Astrocyte of the spinal cord (primary cell): ENCODE results near the gene SRCAP.

Source experiments
- DNase-seq: peaks from one replicate; pipeline ENCODE4 v3.0.0; 2011; ENCODE audit warnings: low read depth, low spot score
- H3K4me3 ChIP-seq: 2 replicates; pipeline ENCODE4 v1.5.1; 2011; ENCODE audit warnings: low read depth, mild to moderate bottlenecking, low read length, moderate library complexity
- CTCF ChIP-seq: IDR thresholded peaks from 2 replicates; pipeline ENCODE4 v1.5.1; 2012; ENCODE audit warnings: low read depth, mild to moderate bottlenecking, low read length, inconsistent platforms
- in situ Hi-C: cut with HindIII; loops from 2 replicates; pipeline ENCODE4 v1.10.0; 2017; ENCODE audit warnings: low sequenced_read_pairs

Gene SRCAP

DNA sequence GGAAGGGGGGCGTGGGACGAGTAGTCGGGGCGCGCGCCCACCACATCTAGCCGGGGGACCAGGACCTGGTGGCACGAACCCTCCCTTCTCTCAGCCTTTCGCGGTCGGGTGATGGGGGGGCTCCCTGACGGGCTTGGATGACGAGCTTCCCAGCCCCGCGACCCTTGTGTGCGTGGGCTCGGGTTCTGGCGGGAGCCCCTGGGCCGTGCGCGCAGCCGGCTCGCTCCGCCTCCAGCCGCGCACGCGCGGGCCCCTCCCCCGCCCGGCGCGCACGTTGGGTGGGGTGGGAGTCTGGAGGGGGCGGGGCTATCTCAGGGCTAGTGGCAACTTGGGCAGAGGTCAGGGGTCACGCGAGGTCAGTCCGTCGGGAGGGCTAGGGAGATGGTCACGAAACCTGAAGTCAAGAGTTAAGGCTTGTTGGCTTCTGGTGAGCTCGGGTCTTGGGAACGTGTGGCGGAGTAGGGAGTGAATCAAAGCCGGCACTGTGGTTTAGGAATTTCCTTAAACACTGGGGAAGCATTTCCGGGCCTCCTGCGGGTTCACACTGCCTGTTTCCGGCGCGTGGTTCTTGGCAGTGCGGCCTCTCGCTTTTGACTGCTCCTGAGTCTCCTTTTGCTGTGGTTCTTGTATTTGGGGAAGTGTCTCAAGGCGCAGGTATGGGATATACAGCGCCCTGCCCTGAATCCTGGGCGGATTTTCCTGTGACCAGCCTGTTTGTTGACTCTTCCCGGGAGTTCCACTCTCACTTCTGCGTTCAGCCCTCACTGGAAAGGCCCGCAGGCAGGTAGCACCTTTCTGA, at the start of gene SRCAP:
SRCAP (plus strand) TSS at position 356 of the 799 bp plus-strand sequence. CDS start 1,654 bp downstream, outside the sequence.
- no peak for TF ChIP-seq CTCF
- DNase-seq: peak; percentile 74
- in situ Hi-C loops: no loop called here
- H3K4me3 ChIP-seq: peak within 1 kb of the TSS; percentile 96

GRCh38 chr16:30649725-30650368, 49.1 kb upstream of the SRCAP start:
- H3K4me3 ChIP-seq: peak overlapping the region; percentile 73
- peak; percentile 5 for DNase-seq
- TF ChIP-seq CTCF: no peak
- in situ Hi-C loops: no loop called here

DNA sequence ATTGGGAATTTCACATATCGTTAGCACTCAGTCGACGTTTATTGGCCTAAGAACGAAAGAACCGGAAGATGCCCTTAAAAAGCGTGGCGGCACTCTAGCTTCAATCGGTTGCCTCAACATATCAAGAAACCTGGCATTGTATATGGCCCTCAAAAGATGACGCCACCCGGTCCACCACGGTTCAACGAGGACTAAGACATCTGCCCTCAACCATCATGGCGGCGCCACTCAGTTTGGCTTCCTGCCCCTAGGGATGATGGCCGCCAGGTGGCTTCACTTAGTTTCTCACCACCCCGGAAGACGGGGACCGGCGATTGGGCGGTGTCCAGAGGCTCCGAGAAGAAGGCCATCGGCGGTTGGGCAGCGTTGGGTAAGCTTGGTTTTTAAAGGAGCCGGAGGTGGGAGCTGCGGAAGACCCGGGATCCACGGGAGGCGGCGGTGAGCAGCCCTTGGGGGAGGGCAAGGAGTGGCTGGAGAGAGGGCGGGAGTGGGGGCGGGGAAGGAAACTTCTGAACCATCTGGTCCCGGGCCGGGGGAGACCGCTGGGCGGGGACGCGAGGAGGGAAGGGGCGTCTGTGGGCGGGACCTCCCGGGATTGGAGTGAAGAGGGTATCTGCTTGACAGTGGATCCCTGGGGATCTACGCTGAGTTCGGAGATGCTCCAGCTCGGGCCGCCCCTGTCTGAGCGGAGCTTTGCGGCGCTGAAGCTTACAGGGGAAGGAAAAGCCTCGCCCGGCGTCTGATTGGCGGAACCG, 48.4 kb upstream of the SRCAP start, which contains the start of gene PRR14:
PRR14 (plus strand) TSS at position 592 of the 755 bp plus-strand sequence. CDS start 686 bp downstream, outside the sequence.
- H3K4me3 ChIP-seq: peak within 1 kb of the TSS; percentile 73
- in situ Hi-C loops: no loop called here
- peak; percentile 100 for DNase-seq
- TF ChIP-seq CTCF: peak; percentile 2

DNA sequence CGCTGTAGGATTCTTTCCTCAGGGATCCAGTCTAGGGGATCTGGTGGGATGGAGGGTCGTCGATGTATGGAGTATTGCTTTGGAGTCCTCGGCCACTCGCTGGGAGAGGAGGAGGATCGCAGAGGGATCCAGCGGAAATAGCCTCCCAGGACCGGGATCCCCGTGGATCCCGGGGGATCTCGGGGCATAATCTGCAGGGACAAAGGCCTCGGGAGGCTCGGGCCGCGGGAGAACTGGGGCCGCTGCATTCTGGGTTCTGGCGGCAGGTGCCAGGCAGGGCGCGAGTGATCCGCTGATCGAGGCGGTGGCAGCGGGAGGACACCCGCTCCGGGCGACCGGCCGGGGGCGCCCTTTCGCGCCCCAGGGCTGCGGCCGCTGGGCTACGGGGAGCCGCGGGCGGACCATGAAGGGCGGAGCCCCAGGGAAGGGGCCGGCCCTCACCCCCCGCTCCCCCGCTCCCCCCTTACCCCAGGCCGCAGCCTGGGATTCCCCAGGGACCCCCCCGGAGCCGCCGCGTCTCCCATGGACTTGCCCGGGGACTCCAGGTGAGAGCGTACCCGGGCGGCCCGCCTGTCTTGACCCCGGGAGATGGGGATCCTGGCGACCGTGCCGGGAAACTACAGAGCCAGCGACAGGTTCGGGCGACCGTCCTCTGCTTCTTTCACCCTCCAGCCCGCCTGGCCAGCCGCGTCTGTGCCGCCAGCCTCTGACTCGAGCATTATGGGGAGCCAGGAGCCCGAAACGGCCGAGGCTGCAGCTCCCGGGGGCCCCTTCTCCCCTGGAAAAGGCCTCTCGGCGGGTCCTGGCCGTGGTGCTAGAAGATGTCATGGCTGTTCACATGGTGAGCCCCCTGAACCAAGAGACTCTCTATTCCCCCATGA, 47.6 kb upstream of the SRCAP start:
- TF ChIP-seq CTCF: peak; percentile 51
- in situ Hi-C loops: no loop called here
- peak; percentile 59 for DNase-seq
- H3K4me3 ChIP-seq: peak overlapping the region; percentile 73

DNA sequence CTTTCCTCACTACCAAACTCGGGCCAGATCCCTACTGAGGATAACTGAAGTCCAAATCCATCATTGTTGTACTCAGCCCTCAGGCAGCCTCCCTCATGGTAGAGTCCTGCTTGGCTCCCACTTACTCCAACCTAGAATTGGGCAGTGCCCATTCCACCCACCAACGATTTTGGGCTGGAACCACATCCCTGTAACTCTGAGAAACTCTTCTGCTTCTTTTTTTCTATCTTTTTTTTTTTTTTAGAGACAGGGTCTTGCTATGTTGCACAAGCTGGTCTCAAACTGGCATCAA, 47.0 kb upstream of the SRCAP start:
- no peak for TF ChIP-seq CTCF
- in situ Hi-C loops: no loop called here
- H3K4me3 ChIP-seq: peak overlapping the region; percentile 73
- no peak for DNase-seq

DNA sequence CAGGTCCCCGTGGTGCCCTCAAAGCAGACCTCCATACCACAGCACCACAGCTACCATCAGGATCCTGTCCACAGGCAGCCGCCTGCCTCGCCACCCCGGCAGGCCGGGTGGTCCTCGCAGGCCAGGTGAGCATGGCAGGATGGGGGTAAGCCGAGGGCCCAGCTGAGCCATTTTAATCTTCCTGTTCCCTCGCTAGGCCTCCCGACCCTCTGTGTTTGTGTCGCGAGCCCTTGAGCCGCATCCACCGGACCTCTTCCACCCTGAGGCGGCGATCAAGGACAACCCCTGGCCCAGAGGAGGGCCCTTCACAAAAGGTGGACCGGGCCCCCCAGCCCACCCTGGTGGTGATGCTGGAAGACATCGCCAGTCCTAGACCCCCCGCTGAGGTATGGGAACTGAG, 46.3 kb upstream of the SRCAP start:
- DNase-seq: no peak
- no peak for TF ChIP-seq CTCF
- H3K4me3 ChIP-seq: no peak overlapping the region
- in situ Hi-C loops: no loop called here
